ENCODE measurements around the gene NOBOX.
"Not testable (repeated sequence)": the region's sequence is repeated elsewhere in the genome, so short reads cannot be mapped to it uniquely, and the experiment has no call there.

Gene NOBOX

DNA sequence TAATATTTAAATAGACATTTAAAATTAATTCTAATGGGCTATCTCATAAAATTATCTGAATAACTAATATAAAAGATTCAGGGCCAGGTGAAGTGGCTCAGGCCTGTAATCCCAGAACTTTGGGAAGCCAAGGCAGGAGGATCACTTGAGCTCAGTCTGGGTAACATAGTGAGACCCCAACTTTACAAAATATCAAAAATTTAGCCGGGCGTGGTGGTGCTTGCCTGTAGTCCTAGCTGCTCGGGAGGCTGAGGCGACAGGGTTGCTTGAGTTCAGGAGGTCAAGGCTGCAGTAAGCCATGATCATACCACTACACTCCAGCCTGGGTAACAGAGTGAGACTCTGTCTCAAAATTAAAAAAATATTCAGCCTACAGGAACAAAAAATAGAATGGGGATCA, 12.5 kb downstream of the NOBOX start:
- DNase-seq = no peak

DNA sequence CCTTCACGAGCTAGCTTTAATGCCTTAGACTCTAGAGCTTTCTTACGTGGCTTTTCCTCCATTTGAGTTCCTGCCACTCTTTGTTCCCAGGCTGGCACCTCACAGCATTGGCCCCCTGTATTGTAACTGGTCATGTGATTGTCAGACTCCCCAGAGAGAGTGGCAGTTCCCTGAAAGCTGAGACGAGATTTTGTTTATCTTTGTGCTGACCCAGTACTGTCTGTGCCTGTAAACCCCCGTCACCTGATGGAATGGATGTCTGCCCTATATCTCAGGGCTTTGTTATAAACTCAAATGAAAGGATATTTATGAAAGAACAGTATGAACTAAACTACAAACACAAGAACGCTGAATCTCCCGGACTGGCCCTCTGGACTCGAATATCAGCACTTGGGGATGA, 13.0 kb downstream of the NOBOX start:
- DNase-seq = no peak

DNA sequence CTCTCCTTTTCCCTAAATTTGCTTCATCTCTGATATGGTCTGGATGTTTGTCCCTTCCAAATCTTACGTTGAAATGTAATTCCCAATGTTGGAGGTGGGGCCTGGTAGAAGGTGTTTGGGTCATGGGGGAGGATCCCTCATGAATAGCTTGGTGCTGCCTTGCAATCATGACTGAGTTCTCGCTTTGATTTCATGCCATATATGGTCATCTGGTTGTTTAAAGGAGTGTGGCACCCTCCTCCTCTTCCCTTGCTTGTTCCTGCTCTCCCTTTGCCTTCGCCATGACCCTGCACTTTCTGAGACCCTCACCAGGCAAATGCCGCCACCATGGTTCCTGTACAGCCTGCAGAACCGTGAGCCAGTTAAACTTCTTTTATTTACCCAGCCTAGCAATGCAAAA, 14.5 kb downstream of the NOBOX start:
- DNase-seq = no peak

DNA sequence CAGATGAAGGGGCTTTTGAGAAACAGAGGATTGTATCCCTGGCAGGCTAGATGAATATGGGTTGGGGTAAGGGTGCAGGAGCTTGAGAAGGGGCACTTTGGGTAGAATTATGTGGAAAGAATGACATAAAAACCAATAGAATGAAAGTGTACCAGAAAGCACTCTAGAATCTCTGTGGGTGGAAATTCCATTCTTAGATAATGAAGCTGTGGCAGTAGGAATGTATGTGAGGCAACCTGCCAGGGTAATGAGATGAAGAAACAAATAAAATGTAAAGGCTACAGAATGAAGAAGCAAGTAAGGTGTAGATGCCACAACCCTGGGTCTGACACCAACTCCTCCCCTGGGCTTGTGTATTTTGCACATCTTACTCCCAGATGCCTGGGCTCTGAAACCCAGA, 16.8 kb downstream of the NOBOX start:
- DNase-seq = no peak

DNA sequence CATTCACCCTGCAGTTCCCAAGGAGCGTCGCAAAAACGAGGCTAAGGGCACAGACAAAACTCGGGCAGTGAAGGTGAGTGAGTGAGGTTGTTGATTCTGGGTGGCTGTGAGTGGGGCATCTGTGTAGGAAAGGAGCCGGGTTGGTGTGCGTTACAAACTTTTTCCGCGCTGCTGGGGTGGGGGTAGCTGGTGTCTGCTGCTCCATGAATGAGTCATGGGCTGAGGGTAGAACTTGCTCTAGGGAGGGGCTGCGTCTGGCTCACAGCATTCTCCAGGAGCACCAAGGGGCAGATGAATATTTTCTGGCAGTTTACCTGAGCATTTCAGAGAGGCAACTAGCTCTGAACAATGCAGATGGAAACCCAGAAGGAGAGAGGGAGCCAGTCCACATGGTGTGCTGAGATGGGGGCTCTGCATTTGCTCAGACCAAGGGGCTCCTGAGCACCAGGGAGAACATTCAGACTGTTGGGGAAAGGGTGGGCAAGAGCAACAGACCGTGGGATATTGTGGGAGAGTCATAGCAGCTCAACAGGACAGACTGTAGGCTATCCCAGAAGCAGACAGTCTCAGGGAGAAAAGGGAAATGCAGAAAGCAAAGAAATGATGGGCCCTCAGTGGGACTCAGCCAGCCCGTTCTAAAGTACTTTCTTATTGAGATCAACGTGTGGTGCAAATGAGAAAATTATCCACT, 18.8 kb downstream of the NOBOX start:
- no peak for DNase-seq

DNA sequence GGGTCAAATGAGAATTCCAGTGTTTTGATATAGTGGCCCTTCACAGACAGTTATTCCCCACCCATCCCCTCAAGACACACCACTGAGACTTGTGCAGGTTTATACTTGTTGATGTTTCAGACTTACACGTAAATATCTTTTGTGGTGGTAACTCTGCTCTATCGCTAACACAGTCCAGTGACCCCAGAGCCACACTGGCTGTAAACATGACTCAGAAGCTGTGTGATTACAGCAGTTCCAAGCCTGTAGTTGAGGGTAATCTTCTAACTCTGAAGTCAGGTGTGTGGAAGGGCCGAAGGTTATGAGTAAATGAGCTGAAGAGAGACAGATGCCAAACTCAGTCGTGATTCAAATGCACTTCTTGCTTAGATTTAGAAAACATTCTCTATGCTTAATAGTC, 19.4 kb downstream of the NOBOX start:
- no peak for DNase-seq

DNA sequence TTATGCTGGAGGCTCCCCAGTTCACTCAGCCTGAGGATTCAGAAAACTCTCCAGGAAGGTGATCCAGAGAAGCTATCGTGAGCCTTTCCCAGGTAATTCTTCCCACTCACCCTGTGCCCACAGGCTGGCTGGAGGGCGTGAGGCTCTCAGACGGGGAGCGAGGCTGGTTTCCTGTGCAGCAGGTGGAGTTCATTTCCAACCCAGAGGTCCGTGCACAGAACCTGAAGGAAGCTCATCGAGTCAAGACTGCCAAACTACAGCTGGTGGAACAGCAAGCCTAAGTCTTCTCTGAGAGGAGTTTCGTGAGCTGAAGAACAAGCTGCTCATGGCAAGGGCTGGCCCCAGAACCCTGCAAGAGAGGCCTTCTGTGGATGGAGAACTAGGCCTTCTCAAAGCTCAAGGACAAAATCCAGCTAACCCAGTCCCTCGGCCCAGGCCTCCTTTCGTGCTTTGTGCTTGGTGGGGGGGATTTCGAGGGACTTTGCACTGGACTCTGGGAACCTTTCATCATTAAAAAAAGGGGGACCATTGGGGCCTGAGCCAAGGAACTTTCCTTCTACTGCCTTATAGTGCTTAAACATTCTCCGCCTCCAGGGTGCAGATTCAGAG, 23.6 kb downstream of the NOBOX start:
- no peak for DNase-seq

DNA sequence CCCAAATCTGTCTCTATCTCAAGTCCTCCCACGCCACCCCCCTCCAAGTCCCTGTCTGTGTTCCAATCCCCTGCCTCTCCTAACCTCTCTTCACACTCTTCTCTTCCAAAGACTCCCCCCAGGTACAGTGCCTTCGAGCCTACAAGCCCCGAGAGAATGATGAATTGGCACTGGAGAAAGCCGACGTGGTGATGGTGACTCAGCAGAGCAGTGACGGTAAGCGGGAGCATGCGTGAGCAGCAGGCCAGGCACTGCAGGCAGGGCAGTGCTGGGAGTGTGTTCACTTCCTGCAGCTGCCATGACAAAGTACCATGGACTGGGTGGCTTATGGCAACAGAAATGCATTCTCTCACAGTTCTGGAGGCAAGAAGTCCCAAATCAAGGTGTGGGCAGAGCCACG, 24.8 kb downstream of the NOBOX start:
- DNase-seq = no peak

DNA sequence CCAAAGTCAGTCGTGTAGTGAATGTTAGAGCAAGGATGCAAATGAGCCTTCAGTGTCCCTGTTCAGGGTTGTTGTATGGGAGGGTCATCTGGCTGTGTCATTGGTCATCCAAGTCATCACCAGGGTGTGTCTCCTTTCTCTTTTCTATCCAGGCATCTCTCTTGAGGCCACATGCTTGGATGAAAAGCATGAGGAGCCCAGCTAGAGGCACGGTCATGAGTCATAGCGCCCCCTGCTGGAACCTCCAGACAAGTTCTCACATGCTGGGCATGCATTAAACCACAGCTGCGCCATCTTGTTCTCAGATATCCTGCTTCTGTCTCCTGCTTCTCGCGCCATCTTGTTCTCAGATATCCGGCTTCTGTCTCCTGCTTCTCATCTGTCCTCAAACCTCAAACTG, 34.3 kb downstream of the NOBOX start:
- not testable (repeated sequence) for DNase-seq

DNA sequence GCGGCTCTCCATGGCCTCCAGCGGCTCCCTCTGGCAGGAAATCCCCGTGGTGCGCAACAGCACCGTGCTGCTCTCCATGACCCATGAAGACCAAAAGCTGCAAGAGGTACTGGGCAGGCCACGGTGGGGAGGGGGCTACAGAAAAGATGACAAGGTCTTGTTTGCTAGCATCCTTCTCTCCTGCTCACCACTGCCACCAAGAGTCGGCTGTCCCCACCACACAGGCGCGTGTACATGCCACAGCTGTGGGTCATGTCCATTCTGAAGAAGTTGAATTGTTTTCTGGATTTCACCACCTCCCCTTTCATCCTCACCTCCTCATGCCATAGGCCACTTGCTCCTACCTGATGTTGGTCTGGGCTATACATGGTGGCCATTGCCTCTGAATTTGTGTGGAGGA, 36.2 kb downstream of the NOBOX start:
- not testable (repeated sequence) for DNase-seq

DNA sequence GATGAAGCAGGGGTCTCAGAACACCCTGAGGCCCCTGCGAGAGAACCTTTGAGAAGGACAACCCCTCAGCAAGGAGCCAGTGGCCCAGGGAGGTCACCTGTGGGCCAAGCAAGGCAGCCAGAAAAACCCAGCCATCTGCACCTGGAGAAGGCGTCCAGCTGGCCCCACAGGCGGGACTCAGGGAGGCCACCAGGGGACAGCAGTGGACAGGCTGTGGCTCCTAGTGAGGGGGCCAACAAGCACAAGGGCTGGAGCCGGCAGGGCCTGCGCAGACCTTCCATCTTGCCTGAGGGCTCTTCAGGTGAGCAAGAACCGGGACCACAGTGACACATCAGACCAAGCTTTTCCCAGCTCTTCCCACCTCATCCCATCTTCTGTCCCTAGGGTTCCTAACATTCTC, 38.0 kb downstream of the NOBOX start:
- DNase-seq = not testable (repeated sequence)

DNA sequence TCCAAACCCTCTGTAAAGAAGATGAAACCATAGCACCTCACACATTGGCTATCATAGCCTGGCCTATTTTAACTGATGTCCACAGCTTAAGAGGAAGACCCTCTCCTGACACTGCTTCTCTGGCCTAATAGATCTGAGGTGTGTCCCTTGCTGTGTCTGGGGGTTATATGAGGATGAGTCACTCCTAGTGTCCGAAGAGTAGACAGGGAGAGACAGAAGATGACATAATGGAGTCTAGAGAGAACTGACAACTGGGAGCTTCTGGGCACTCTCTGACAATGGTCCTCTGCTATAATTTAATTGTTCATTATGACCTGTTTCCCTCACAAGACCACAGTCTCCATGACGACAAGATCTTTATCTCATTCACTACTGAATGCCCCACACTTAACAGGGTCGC, 41.4 kb downstream of the NOBOX start:
- not testable (repeated sequence) for DNase-seq

DNA sequence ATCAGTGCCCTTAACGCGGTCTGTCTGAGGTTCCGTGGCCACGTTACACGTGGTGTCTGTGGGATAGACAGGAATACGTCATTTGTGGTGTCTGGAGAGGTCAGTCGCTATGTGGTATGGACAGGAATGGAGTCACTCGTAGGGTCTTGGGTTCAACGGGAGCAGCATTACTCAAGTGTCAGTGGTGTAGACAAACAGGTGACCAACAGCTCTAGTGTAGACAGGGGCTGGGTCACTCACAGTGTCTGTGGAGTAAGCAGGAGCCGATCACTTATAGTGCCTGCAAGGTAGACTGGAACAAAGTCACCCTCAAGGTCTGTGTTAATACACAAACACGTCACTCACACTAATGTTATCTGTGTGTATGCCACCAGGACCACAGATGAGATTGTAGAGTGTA, 46.6 kb downstream of the NOBOX start:
- not testable (repeated sequence) for DNase-seq

DNA sequence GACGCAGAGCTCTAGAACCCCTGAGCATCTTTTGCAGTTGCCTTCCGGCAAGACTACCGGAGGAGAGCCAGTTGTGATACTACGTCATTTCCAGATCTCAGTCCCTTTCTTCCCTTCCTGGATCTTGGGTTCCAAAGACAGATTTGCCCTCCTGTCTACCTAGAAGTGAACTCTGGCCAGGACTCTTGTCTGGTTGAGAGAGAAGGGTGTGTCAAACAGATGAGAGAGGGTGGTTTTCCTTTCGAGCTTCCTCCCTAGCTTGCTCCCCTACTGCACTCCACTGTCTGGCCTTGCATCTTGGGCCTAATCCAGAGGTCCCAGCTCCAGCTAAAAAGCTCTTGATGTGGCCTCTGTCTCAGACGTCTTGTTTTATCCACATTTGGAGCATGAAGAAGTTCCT, 47.3 kb downstream of the NOBOX start:
- not testable (repeated sequence) for DNase-seq

DNA sequence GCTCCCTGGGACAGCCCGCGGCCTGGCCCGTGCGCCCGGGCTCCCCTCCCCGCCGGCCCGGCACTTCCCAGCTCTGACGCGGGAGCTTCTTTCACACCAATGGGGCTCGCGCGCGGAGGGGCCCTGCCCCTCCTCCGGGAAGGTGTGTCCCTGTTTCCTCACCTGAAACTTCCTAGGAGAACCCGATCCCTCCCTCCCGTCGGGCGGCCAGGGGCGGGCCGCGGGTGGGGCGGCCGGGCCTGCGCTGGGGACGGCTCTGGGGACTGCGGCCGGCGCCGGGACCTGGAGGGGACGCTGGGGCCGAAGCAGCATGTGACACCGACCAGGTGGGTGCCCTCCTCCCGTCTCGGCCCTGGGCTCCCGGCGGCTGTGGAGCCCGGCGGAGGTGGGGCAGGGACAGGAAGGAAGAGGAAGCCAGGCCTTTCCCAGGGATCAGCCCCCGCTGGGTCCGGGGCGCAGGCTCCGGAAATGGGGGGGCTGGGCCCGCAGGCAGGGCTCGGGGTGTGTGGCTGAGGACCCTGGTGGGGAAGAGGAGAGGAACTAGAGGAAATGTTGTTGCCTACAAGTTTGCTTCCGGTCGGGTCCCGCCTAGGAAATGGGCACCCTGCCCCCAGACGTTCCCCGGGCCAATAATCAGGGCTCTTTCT, 48.2 kb downstream of the NOBOX start, which contains the start of gene ARHGEF5:
ARHGEF5 (plus strand) TSS at position 227 of the 647 bp plus-strand sequence. CDS start 7,268 bp downstream, outside the sequence.
- not testable (repeated sequence) for DNase-seq

DNA sequence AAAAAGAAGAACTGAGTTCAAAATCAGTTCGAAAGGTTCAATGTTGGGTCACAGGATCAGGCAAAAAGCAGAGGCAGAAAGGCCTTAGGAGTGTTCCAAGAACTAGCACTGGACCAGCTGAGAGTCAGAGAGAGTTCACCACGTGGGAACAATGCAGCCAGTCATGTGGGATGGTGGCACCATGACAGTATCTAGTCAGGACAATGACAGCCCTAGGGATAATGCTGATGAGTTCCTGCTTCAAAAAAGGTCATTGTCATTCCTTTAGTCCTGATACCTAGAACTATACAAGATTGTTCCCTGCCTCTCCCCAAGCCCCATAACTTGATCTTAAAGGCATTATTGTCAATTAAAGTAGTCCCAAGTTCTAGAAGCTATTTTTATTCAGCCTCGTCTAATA, 51.8 kb downstream of the NOBOX start:
- DNase-seq = not testable (repeated sequence)

DNA sequence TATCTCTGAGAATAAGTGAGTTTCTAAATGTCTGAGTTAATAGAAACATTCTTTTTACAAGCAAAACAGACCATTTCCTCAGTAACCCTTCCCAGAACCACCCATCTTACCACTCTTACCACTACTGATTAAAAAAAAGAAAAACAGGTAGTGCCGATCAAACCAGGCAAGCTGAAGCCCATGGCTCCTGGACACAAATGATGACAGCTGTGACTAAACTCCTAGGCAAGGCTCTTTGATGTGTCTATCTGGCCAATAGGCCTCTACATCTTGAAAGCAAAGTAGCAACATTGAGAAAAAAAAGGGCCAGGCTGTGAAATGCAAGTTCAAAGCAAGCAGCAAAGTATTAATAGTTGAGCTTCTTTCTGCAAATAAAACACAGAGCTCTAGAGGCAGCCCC, 54.9 kb downstream of the NOBOX start:
- not testable (repeated sequence) for DNase-seq

Measured in activated effector memory CD4-positive, alpha-beta T cell treated with Interleukin-2 at 50 U/mL for 16 hours (primary cell).